ENCODE results near the gene TFEB. TPM values are rescaled to one million over a fixed set of nuclear protein-coding genes. Genes with fewer than 3 reads are reported as not detected.

TFEB gene
- total and polyA plus RNA-seq, 2 of the 8 experiments (the other 6 are each of a cell fraction or from before 2014, with no cell fraction given), result 2.3 to 6.7 TPM

DNA sequence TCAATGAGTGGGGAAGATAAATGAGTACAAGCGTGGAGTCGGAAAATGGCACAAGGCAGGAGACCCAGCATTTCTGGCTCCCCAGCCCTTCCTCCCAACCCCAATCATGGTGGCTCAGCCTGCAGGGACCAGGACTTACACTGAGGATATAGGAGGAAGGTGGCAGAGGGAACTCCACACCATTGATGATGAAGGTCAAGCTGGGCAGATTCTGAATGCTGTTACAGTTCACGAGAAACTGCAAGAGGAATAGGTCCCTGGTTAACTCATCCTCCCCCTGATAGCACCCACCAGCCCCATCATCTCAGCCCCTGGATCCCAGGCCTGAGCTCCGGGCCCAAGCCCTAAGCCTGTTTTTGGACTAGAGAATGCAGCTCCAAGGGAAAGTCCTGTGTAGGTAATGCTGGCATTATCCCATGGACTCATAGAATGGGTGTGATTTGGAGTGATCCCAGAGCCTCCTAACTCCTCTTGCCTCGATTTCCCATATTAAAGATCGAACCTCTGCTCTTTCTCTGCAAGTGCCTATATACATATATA lies 2.3 kb upstream of the TFEB start:
- Histone ChIP-seq H4K91ac (replicated peaks; ENCODE audit: insufficient read length, low read length) (no peak overlapping the region), H2BK120ac (replicated peaks; ENCODE audit: low read depth, low read length) (no peak overlapping the region), H3K9me3 (ENCODE audit: insufficient read depth in 2 of 2, low read depth in 1 of 2, low read length in 1 of 2) (no peaks in the 10 kb centered on the region), H3K18ac (ENCODE audit: extremely low read depth, low read length) (no peak overlapping the region), H2BK5ac (ENCODE audit: low read depth, low read length) (no peak overlapping the region), H3K79me1 (ENCODE audit: low read depth, low read length) (no peaks in the 10 kb centered on the region), H2BK20ac (ENCODE audit: low read length) (0 out of 2 replicates have a peak overlapping the region, but pooled peaks have one; percentile 48), H3K4ac (replicated peaks; ENCODE audit: insufficient read length, low read depth, low read length) (no peak overlapping the region), H2AK5ac (ENCODE audit: low read depth, low read length) (no peak overlapping the region), H3K36me3 (ENCODE audit: control insufficient read depth in 2 of 4, insufficient read depth in 4 of 4, low read length in 3 of 4) (no peaks in the 10 kb centered on the region), H3K9ac (replicated peaks in 1 of 4; ENCODE audit: extremely low read depth in 1 of 4, low read depth in 3 of 4, low read length in 3 of 4) (no peak overlapping the region), H2BK15ac (ENCODE audit: low read length) (no peak overlapping the region), H3K27me3 (replicated peaks in 1 of 4; ENCODE audit: control insufficient read depth in 3 of 4, extremely low read depth in 1 of 4, insufficient read depth in 3 of 4, low read length in 3 of 4) (peaks cover 0 to 8% (median 3%) of the 10 kb centered on the region in 4 experiments; a peak in 3 of 7 replicates), H3K56ac (replicated peaks; ENCODE audit: insufficient read length, low read depth, low read length) (no peak overlapping the region), H4K20me1 (replicated peaks in 1 of 2; ENCODE audit: control insufficient read depth in 1 of 2, insufficient read depth in 2 of 2, low read length in 2 of 2) (peaks cover 0 to 2% of the 10 kb centered on the region in 2 experiments), H2BK12ac (ENCODE audit: low read depth, low read length) (no peak overlapping the region), H3K23ac (ENCODE audit: insufficient read length) (no peak overlapping the region), H3K4me2 (ENCODE audit: insufficient read depth in 1 of 2, low read depth in 2 of 2, low read length in 2 of 2) (no peak overlapping the region), H3K14ac (ENCODE audit: insufficient read length) (no peak overlapping the region), H3K27ac (ENCODE audit: low read depth, low read length) (no peak overlapping the region), H3K4me3 (ENCODE audit: extremely low read depth in 1 of 4, insufficient read depth in 2 of 4, low read depth in 3 of 4, low read length in 4 of 4) (no peak overlapping the region), H3K79me2 (ENCODE audit: control insufficient read depth in 1 of 2, insufficient read depth in 2 of 2, low read length in 2 of 2) (no peaks in the 10 kb centered on the region), H2AFZ (ENCODE audit: low read length) (no peak overlapping the region), H4K8ac (ENCODE audit: extremely low read depth, insufficient read depth, low read length) (no peak overlapping the region), H3K4me1 (replicated peaks in 1 of 4; ENCODE audit: control insufficient read depth in 3 of 4, insufficient read depth in 4 of 4, low read length in 3 of 4) (peaks cover under 1 to 17% (median 12%) of the 10 kb centered on the region in 4 experiments), H4K5ac (ENCODE audit: insufficient read length, low read depth, low read length) (no peak overlapping the region), H3K23me2 (ENCODE audit: low read depth, low read length) (peaks cover 9% of the 10 kb centered on the region; the same call in 1 of the 2 replicates)
- DNase-seq (ENCODE audit: low read depth in 1 of 2, low spot score in 2 of 2), result no peak
- 86% methylated on average over 6 of the region's 6 CpGs; no CpG with 5 or more reads in 1 of the 2 experiments for WGBS, 2 experiments (ENCODE audit: extremely low coverage in 1 of 2, insufficient coverage in 1 of 2, insufficient read length in 1 of 2, insufficient replicate concordance in 2 of 2, low coverage in 1 of 2, low lambda C conversion rate in 2 of 2, missing lambda C conversion rate in 1 of 2)
- ChIA-PET CTCF (ENCODE audit: partially characterized antibody) (interaction anchor here (1.0 to 5.3 kb wide), 9 partner anchors 9 to 46 kb away, joined by 3 to 37 read pairs (median 6); partner anchors contain the start of genes PGC and PRICKLE4), POLR2A (ENCODE audit: partially characterized antibody) (no interaction called here)
- no peak for FAIRE-seq
- no peak for TF ChIP-seq CBX5 (IDR thresholded peaks at IDR 0.05; ENCODE audit: low read depth, low read length)
- TF ChIP-seq BCL11A (IDR thresholded peaks at IDR 0.05; ENCODE audit: low read depth in 2 of 2, low read length in 2 of 2), result no peak
- no peak for TF ChIP-seq ZNF274 (IDR thresholded peaks at IDR 0.05; ENCODE audit: borderline replicate concordance, extremely low read depth, low read length)
- TF ChIP-seq ATF2 (IDR thresholded peaks at IDR 0.05; ENCODE audit: low read length), result no peak
- no peak for TF ChIP-seq USF2 (IDR thresholded peaks at IDR 0.05; ENCODE audit: low read length)
- no peak for TF ChIP-seq EZH2 (IDR thresholded peaks at IDR 0.05; ENCODE audit: low read depth, low read length, severe bottlenecking)
- no peak for TF ChIP-seq TEAD4 (IDR thresholded peaks at IDR 0.05; ENCODE audit: low read depth, low read length)
